Measurements from ENCODE around the gene MFAP2. TPM values are rescaled to one million over a fixed set of nuclear protein-coding genes. Genes with fewer than 3 reads are reported as not detected.

Gene MFAP2
- total and polyA plus RNA-seq, 4 donors, result 18.1 to 168 (median 81.3) TPM

GRCh38 chr1:17011092-17011438 is 30.6 kb upstream of the MFAP2 start:
- peak in 1 of 6 donors; percentile 15 for DNase-seq (ENCODE audit: low read depth in 4 of 6, low spot score in 6 of 6)
- 0% methylated on average over 7 of the region's 15 CpGs for WGBS (ENCODE audit: insufficient coverage)
- no peak overlapping the region for H3K27ac ChIP-seq (ENCODE audit: low read depth, low read length)

GRCh38 chr1:17009706-17010105 is 29.3 kb upstream of the MFAP2 start:
- Histone ChIP-seq H3K9me3 (ENCODE audit: control insufficient read depth, insufficient read depth, low read length) (no peaks in the 10 kb centered on the region), H3K27me3 (ENCODE audit: control insufficient read depth, insufficient read depth, low read length) (no peaks in the 10 kb centered on the region), H3K4me3 (ENCODE audit: low read depth, low read length) (no peak overlapping the region), H3K27ac (ENCODE audit: low read depth, low read length) (no peak overlapping the region), H3K4me1 (ENCODE audit: control insufficient read depth, insufficient read depth, low read length) (peaks cover 40% of the 10 kb centered on the region), H3K36me3 (ENCODE audit: control insufficient read depth, insufficient read depth, low read length) (peaks cover 32% of the 10 kb centered on the region)
- no CpG with 5 or more reads among the region's 4 CpGs for WGBS (ENCODE audit: insufficient coverage)
- no peak for DNase-seq (ENCODE audit: low read depth in 4 of 6, low spot score in 6 of 6)

More at GRCh38 chr1:17011092-17011438, 30.6 kb upstream of the MFAP2 start:
- Histone ChIP-seq H3K4me1 (ENCODE audit: control insufficient read depth, insufficient read depth, low read length) (peaks cover 40% of the 10 kb centered on the region), H3K27me3 (ENCODE audit: control insufficient read depth, insufficient read depth, low read length) (no peaks in the 10 kb centered on the region), H3K36me3 (ENCODE audit: control insufficient read depth, insufficient read depth, low read length) (peaks cover 21% of the 10 kb centered on the region), H3K9me3 (ENCODE audit: control insufficient read depth, insufficient read depth, low read length) (no peaks in the 10 kb centered on the region), H3K4me3 (ENCODE audit: low read depth, low read length) (peak overlapping the region; percentile 69)

GRCh38 chr1:17008208-17008855 is 27.9 kb upstream of the MFAP2 start:
- Histone ChIP-seq H3K9me3 (ENCODE audit: control insufficient read depth, insufficient read depth, low read length) (no peaks in the 10 kb centered on the region), H3K4me1 (ENCODE audit: control insufficient read depth, insufficient read depth, low read length) (peaks cover 39% of the 10 kb centered on the region), H3K4me3 (ENCODE audit: low read depth, low read length) (no peak overlapping the region), H3K27me3 (ENCODE audit: control insufficient read depth, insufficient read depth, low read length) (no peaks in the 10 kb centered on the region), H3K36me3 (ENCODE audit: control insufficient read depth, insufficient read depth, low read length) (peaks cover 42% of the 10 kb centered on the region), H3K27ac (ENCODE audit: low read depth, low read length) (no peak overlapping the region)
- DNase-seq (ENCODE audit: low read depth in 4 of 6, low spot score in 6 of 6), result no peak
- 88% methylated on average over 7 of the region's 15 CpGs for WGBS (ENCODE audit: insufficient coverage)

GRCh38 chr1:17007121-17007520 is 26.7 kb upstream of the MFAP2 start:
- H3K4me3 ChIP-seq (ENCODE audit: low read depth, low read length), result no peak overlapping the region
- H3K9me3 ChIP-seq (ENCODE audit: control insufficient read depth, insufficient read depth, low read length), result no peaks in the 10 kb centered on the region
- H3K27ac ChIP-seq (ENCODE audit: low read depth, low read length), result no peak overlapping the region
- WGBS (ENCODE audit: insufficient coverage), result 66% methylated on average over 6 of the region's 8 CpGs
- peaks cover 54% of the 10 kb centered on the region for H3K36me3 ChIP-seq (ENCODE audit: control insufficient read depth, insufficient read depth, low read length)
- peaks cover 27% of the 10 kb centered on the region for H3K4me1 ChIP-seq (ENCODE audit: control insufficient read depth, insufficient read depth, low read length)
- no peak for DNase-seq (ENCODE audit: low read depth in 4 of 6, low spot score in 6 of 6)
- no peaks in the 10 kb centered on the region for H3K27me3 ChIP-seq (ENCODE audit: control insufficient read depth, insufficient read depth, low read length)

GRCh38 chr1:17005365-17005740 is 24.9 kb upstream of the MFAP2 start:
- DNase-seq (ENCODE audit: low read depth in 4 of 6, low spot score in 6 of 6), result no peak
- Histone ChIP-seq H3K27me3 (ENCODE audit: control insufficient read depth, insufficient read depth, low read length) (no peaks in the 10 kb centered on the region), H3K27ac (ENCODE audit: low read depth, low read length) (no peak overlapping the region), H3K4me3 (ENCODE audit: low read depth, low read length) (no peak overlapping the region), H3K4me1 (ENCODE audit: control insufficient read depth, insufficient read depth, low read length) (peaks cover 15% of the 10 kb centered on the region), H3K9me3 (ENCODE audit: control insufficient read depth, insufficient read depth, low read length) (no peaks in the 10 kb centered on the region), H3K36me3 (ENCODE audit: control insufficient read depth, insufficient read depth, low read length) (peaks cover 72% of the 10 kb centered on the region)
- WGBS (ENCODE audit: insufficient coverage), result 96% methylated on average over 14 of the region's 19 CpGs

GRCh38 chr1:17004466-17005364 is 24.3 kb upstream of the MFAP2 start:
- peaks cover 78% of the 10 kb centered on the region for H3K36me3 ChIP-seq (ENCODE audit: control insufficient read depth, insufficient read depth, low read length)
- DNase-seq (ENCODE audit: low read depth in 4 of 6, low spot score in 6 of 6), result no peak

GRCh38 chr1:17002524-17002902 is 22.1 kb upstream of the MFAP2 start:
- Histone ChIP-seq H3K4me3 (ENCODE audit: low read depth, low read length) (no peak overlapping the region), H3K4me1 (ENCODE audit: control insufficient read depth, insufficient read depth, low read length) (no peaks in the 10 kb centered on the region), H3K9me3 (ENCODE audit: control insufficient read depth, insufficient read depth, low read length) (no peaks in the 10 kb centered on the region), H3K27me3 (ENCODE audit: control insufficient read depth, insufficient read depth, low read length) (no peaks in the 10 kb centered on the region), H3K27ac (ENCODE audit: low read depth, low read length) (no peak overlapping the region), H3K36me3 (ENCODE audit: control insufficient read depth, insufficient read depth, low read length) (peaks cover 92% of the 10 kb centered on the region)
- 92% methylated on average over 2 of the region's 4 CpGs for WGBS (ENCODE audit: insufficient coverage)
- no peak for DNase-seq (ENCODE audit: low read depth in 4 of 6, low spot score in 6 of 6)

More at GRCh38 chr1:17004466-17005364, 24.3 kb upstream of the MFAP2 start:
- Histone ChIP-seq H3K27ac (ENCODE audit: low read depth, low read length) (no peak overlapping the region), H3K27me3 (ENCODE audit: control insufficient read depth, insufficient read depth, low read length) (no peaks in the 10 kb centered on the region), H3K4me1 (ENCODE audit: control insufficient read depth, insufficient read depth, low read length) (peaks cover 13% of the 10 kb centered on the region), H3K9me3 (ENCODE audit: control insufficient read depth, insufficient read depth, low read length) (no peaks in the 10 kb centered on the region), H3K4me3 (ENCODE audit: low read depth, low read length) (no peak overlapping the region)
- 91% methylated on average over 21 of the region's 24 CpGs for WGBS (ENCODE audit: insufficient coverage)

- H3K9me3 ChIP-seq (ENCODE audit: control insufficient read depth, insufficient read depth, low read length), result no peaks in the 10 kb centered on the region
- H3K27me3 ChIP-seq (ENCODE audit: control insufficient read depth, insufficient read depth, low read length), result no peaks in the 10 kb centered on the region
- no peaks in the 10 kb centered on the region for H3K4me1 ChIP-seq (ENCODE audit: control insufficient read depth, insufficient read depth, low read length)
- H3K4me3 ChIP-seq (ENCODE audit: low read depth, low read length), result no peak overlapping the region
- WGBS (ENCODE audit: insufficient coverage), result 90% methylated on average over 16 of the region's 19 CpGs
- H3K36me3 ChIP-seq (ENCODE audit: control insufficient read depth, insufficient read depth, low read length), result peaks cover 93% of the 10 kb centered on the region
- H3K27ac ChIP-seq (ENCODE audit: low read depth, low read length), result no peak overlapping the region
- no peak for DNase-seq (ENCODE audit: low read depth in 4 of 6, low spot score in 6 of 6)
Observed at GRCh38 chr1:17001760-17002523, 21.5 kb upstream of the MFAP2 start.

- Histone ChIP-seq H3K27me3 (ENCODE audit: control insufficient read depth, insufficient read depth, low read length) (no peaks in the 10 kb centered on the region), H3K4me3 (ENCODE audit: low read depth, low read length) (no peak overlapping the region), H3K9me3 (ENCODE audit: control insufficient read depth, insufficient read depth, low read length) (no peaks in the 10 kb centered on the region), H3K4me1 (ENCODE audit: control insufficient read depth, insufficient read depth, low read length) (no peaks in the 10 kb centered on the region), H3K36me3 (ENCODE audit: control insufficient read depth, insufficient read depth, low read length) (peaks cover 96% of the 10 kb centered on the region), H3K27ac (ENCODE audit: low read depth, low read length) (no peak overlapping the region)
- DNase-seq (ENCODE audit: low read depth in 4 of 6, low spot score in 6 of 6), result no peak
- WGBS (ENCODE audit: insufficient coverage), result 91% methylated on average over 5 of the region's 8 CpGs
Observed at GRCh38 chr1:16999863-17000262, 19.4 kb upstream of the MFAP2 start.
